K562 (cell line): ENCODE results near the gene ZNF384. TPM values are rescaled to one million over a fixed set of nuclear protein-coding genes. Genes with fewer than 3 reads are reported as not detected.

ENCODE experiments used
- ATAC-seq: fragments of 200-7000 bp; cut with Tn5 transposase; 3 replicates; pipeline ENCODE4 v1.9.1; 2020; ENCODE audit warnings: moderate library complexity
- BruUV-seq: library from RNA; stranded (reverse); fragments of 400-500 nt; replicated peaks from 2 replicates; lab custom pipeline; 2021; lab: Mats Ljungman, UMichigan
- CTCF ChIA-PET: fragments of 300-600 bp; formaldehyde crosslinking; extraction: SDS; loops from one replicate; lab custom pipeline; 2021; ENCODE audit warnings: low intra/inter-chr PET ratio; lab: Yijun Ruan, JAX
- POLR2A ChIA-PET: fragments of 300-600, 350-650 bp; sonication (Branson Sonifier 250); formaldehyde crosslinking; extraction: SDS; loops from one replicate; lab custom pipeline; 2021; ENCODE audit warnings: antibody characterized with exemption, inconsistent platforms; lab: Yijun Ruan, JAX
- DNase-seq, 4 experiments: peaks; one replicate each; pipeline versions ENCODE4 v3.0.0 to v3.0.0-alpha.2; 2011 to 2018; ENCODE audit warnings: low spot score in 3 of 4, mixed read lengths in 3 of 4; ENCODE audit errors: extremely low read depth in 1 of 4
- FAIRE-seq: peaks from 2 replicates; lab custom pipeline; 2011; peaks lifted over from hg19 to GRCh38; lab: Jason Lieb, UNC
- H2AFZ ChIP-seq: 2 replicates; pipeline ENCODE4 v1.6.0; 2011; ENCODE audit warnings: low read depth, low read length, control low read depth, inconsistent platforms
- H3K27ac ChIP-seq: fragments of 200-600 bp; 3 replicates; pipeline ENCODE4 v1.8.0; 2011; ENCODE audit warnings: low read depth, mild to moderate bottlenecking, control low read depth, inconsistent platforms, low read length, moderate library complexity, mixed read lengths; ENCODE audit errors: extremely low read depth
- H3K27me3 ChIP-seq, 2 experiments: fragments of 300-600 bp in 1 of 2; 2 replicates in 1 of 2; 3 replicates in 1 of 2; pipeline versions ENCODE4 v1.6.0 to v1.8.0; 2011; ENCODE audit warnings: inconsistent platforms in 2 of 2, low read length in 2 of 2, mild to moderate bottlenecking in 1 of 2, mixed read lengths in 1 of 2, moderate library complexity in 1 of 2; ENCODE audit not compliant: control insufficient read depth in 2 of 2, insufficient read depth in 2 of 2
- H3K36me3 ChIP-seq: fragments of 300-600 bp; 3 replicates; pipeline ENCODE4 v1.8.0; 2011; ENCODE audit warnings: mild to moderate bottlenecking, low read length, inconsistent platforms; ENCODE audit not compliant: control insufficient read depth, insufficient read depth
- H3K4me1 ChIP-seq, 2 experiments: fragments of 200-600 bp in 1 of 2; replicated peaks in 1 of 2; 2 replicates in 1 of 2; 3 replicates in 1 of 2; pipeline versions ENCODE4 v1.5.1 to v1.8.0; 2011; ENCODE audit warnings: inconsistent platforms in 2 of 2, low read length in 2 of 2, mild to moderate bottlenecking in 1 of 2, mixed read lengths in 1 of 2, moderate library complexity in 1 of 2; ENCODE audit not compliant: control insufficient read depth in 2 of 2, insufficient read depth in 2 of 2
- H3K4me2 ChIP-seq: 2 replicates; pipeline ENCODE4 v1.6.1; 2011; ENCODE audit warnings: low read length, control low read depth, inconsistent platforms, mixed read lengths; ENCODE audit not compliant: insufficient read depth
- H3K4me3 ChIP-seq: fragments of 200-600 bp; sonication (generic), shearing (Covaris generic); 2 replicates; pipeline ENCODE4 v1.5.1; 2016; ENCODE audit warnings: control low read depth, inconsistent platforms
- H3K79me2 ChIP-seq: fragments of 200-600 bp; 3 replicates; pipeline ENCODE4 v1.8.0; 2011; ENCODE audit warnings: low read length, inconsistent platforms; ENCODE audit not compliant: control insufficient read depth, insufficient read depth
- H3K9ac ChIP-seq, 2 experiments: 2 replicates each; pipeline versions ENCODE4 v1.6.0 to v1.6.1; 2011; ENCODE audit warnings: low read depth in 2 of 2, low read length in 2 of 2, control low read depth in 1 of 2, inconsistent platforms in 1 of 2, mild to moderate bottlenecking in 1 of 2, mixed read lengths in 1 of 2; ENCODE audit not compliant: insufficient read depth in 1 of 2
- H3K9me1 ChIP-seq: one replicate; pipeline ENCODE4 v1.6.0; 2011; ENCODE audit warnings: inconsistent platforms, mild to moderate bottlenecking, low read length, moderate library complexity; ENCODE audit not compliant: control insufficient read depth, insufficient read depth
- H3K9me3 ChIP-seq: replicated peaks from 2 replicates; pipeline ENCODE4 v1.5.1; 2011; ENCODE audit warnings: low read depth, low read length, inconsistent platforms; ENCODE audit not compliant: control insufficient read depth, insufficient read depth
- H4K20me1 ChIP-seq: replicated peaks from 2 replicates; pipeline ENCODE4 v1.6.1; 2011; ENCODE audit warnings: low read length, inconsistent platforms, mixed read lengths; ENCODE audit not compliant: control insufficient read depth, insufficient read depth
- CBX2 ChIP-seq: fragments of 200-600 bp; sonication (generic); IDR thresholded peaks from one replicate; pipeline ENCODE4 v1.6.1; 2012; ENCODE audit warnings: mild to moderate bottlenecking, low read length, inconsistent platforms; ENCODE audit not compliant: insufficient read depth, poor library complexity, severe bottlenecking
- EGR1 ChIP-seq: fragments of 450-650 bp; conservative IDR thresholded peaks from 2 replicates; pipeline ENCODE4 v1.6.1; 2017; ENCODE audit warnings: mild to moderate bottlenecking
- MAFF ChIP-seq: IDR thresholded peaks from 2 replicates; pipeline ENCODE4 v1.6.1; 2012; ENCODE audit warnings: low read length, improper control_type of control experiment
- MAFK ChIP-seq: IDR thresholded peaks from 2 replicates; pipeline ENCODE4 v1.6.1; 2011; ENCODE audit warnings: low read length, improper control_type of control experiment
- NFYB ChIP-seq: IDR thresholded peaks from 2 replicates; pipeline ENCODE4 v1.6.1; 2011; ENCODE audit warnings: mild to moderate bottlenecking, moderate library complexity; ENCODE audit not compliant: insufficient read length; ENCODE audit errors: extremely low read depth
- NR2F6 ChIP-seq: fragments of 450-650 bp; formaldehyde crosslinking; IDR thresholded peaks from 2 replicates; pipeline ENCODE4 v1.4.0; 2020; ENCODE audit warnings: mild to moderate bottlenecking
- PRDM10 ChIP-seq: fragments of 450-650 bp; IDR thresholded peaks from 2 replicates; pipeline ENCODE4 v1.6.1; 2018; ENCODE audit not compliant: partially characterized antibody
- VEZF1 ChIP-seq: fragments of 200-800 bp; sonication (Bioruptor generic); IDR thresholded peaks from 2 replicates; pipeline ENCODE4 v1.6.1; 2017; ENCODE audit warnings: missing genetic modification characterization, missing compliant biosample characterization
- ZNF316 ChIP-seq: fragments of 450-650 bp; IDR thresholded peaks from 2 replicates; pipeline ENCODE4 v1.6.1; 2016
- ZNF408 ChIP-seq: fragments of 250-450 bp; sonication (Bioruptor Pico); IDR thresholded peaks from 2 replicates; pipeline ENCODE4 v1.4.0; 2020; ENCODE audit warnings: low read depth, mild to moderate bottlenecking, moderate library complexity
- WGBS: fragments of 100-300 bp; shearing (Covaris generic); methylation state at CpG from one replicate; pipeline ENCODE4 v1.1.6; 2016; ENCODE audit warnings: low coverage, mixed read lengths; ENCODE audit not compliant: insufficient coverage; ENCODE audit errors: missing lambda C conversion rate; 5-methylcytosine and 5-hydroxymethylcytosine counted together
- in situ Hi-C: fragments of 300-500 bp; cut with MboI; formaldehyde crosslinking; loops from 4 replicates; pipeline ENCODE4 v1.15.0; 2018; ENCODE audit warnings: inconsistent platforms, mixed read lengths
- intact Hi-C: fragments of 100-400 bp; cut with micrococcal nuclease; formaldehyde crosslinking; loops from 2 replicates; pipeline ENCODE4 v1.14.2; 2022
- polyA plus RNA-seq, 8 experiments: library from polyadenylated mRNA; depleted of rRNA in 4 of 8; stranded (reverse) in 5 of 8; unstranded in 3 of 8; fragments of >200 nt; fragmentation: Nextera tagmentation in 2 of 8; fragmentation: Illumina TruSeq in 1 of 8; extraction: Ambion mirVana in 2 of 8; extraction: Trizol in 1 of 8; gene quantifications; 2 replicates each; pipeline versions ENCODE4 v1.2.1 to v1.2.3, GENCODE V29; 2011 to 2014; ENCODE audit warnings: inconsistent platforms in 1 of 8, missing spikeins in 1 of 8
- total RNA-seq, 7 experiments: library from RNA; depleted of rRNA in 6 of 7; stranded (reverse); fragments of >200 nt in 6 of 7; fragmentation: Illumina TruSeq in 2 of 7; extraction: Trizol in 2 of 7; gene quantifications; 2 replicates each; pipeline versions ENCODE4 v1.2.1 to v1.2.3, GENCODE V29; 2011 to 2021; ENCODE audit warnings: low replicate concordance in 1 of 7

Gene ZNF384
- total and polyA plus RNA-seq, 9 of the 15 experiments (the other 6 are each of a cell fraction or from before 2014, with no cell fraction given) = 0.36 to 64.8 (median 21.3) TPM

GRCh38 chr12:6627616-6628015 is 61.6 kb downstream of the ZNF384 start:
- 17% methylated on average over 4 of the region's 7 CpGs for WGBS
- Histone ChIP-seq H3K9ac (no peak overlapping the region; a peak in 1 of 4 replicates), H2AFZ (no peak overlapping the region), H3K79me2 (peaks cover 27% of the 10 kb centered on the region), H3K9me3 (no peaks in the 10 kb centered on the region), H3K27me3 (no peaks in the 10 kb centered on the region), H3K4me3 (peak overlapping the region; percentile 11; the same call in 1 of the 2 replicates), H3K9me1 (no peaks in the 10 kb centered on the region), H3K36me3 (peaks cover 4% of the 10 kb centered on the region; the same call in 2 of the 3 replicates), H3K27ac (no peak overlapping the region; the same call in 2 of the 3 replicates), H4K20me1 (no peaks in the 10 kb centered on the region), H3K4me1 (peaks cover 4 to 25% of the 10 kb centered on the region in 2 experiments; a peak in 3 of 5 replicates), H3K4me2 (peak overlapping the region; percentile 55)
- ChIA-PET CTCF (no interaction called here), POLR2A (no interaction called here)
- peak; percentile 81 for TF ChIP-seq EGR1
- TF ChIP-seq MAFK = peak; percentile 19; the same call in 1 of the 2 replicates
- TF ChIP-seq PRDM10 = peak; percentile 18
- no peak for TF ChIP-seq ZNF408 (CRISPR knock-in tag)
- 0 out of 2 replicates have a peak, but pooled peaks have one; percentile 28 for TF ChIP-seq ZNF316
- peak; percentile 41; the same call in 1 of the 2 replicates for TF ChIP-seq VEZF1 (CRISPR knock-in tag)
- no peak for TF ChIP-seq NR2F6 (CRISPR knock-in tag)
- TF ChIP-seq NFYB = peak; percentile 17
- TF ChIP-seq CBX2 = no peak
- TF ChIP-seq MAFF = peak; percentile 7; the same call in 1 of the 2 replicates
- FAIRE-seq (peak; percentile 84), DNase-seq (peak; percentile 33 to 71 (median 54)), ATAC-seq (peak; percentile 87)
- BruUV-seq = no TSS peak
- intact Hi-C loops = no loop called here
- in situ Hi-C loops = no loop called here
